HG03378 (cell line): ENCODE measurements around the gene KRT35.

Experiments used
- ATAC-seq: cut with Tn5 transposase; IDR thresholded peaks from one replicate; pipeline ENCODE4 v1.9.1; 2021; ENCODE audit warnings: mild to moderate bottlenecking, moderate library complexity; ENCODE audit not compliant: unreplicated experiment

KRT35 gene

DNA sequence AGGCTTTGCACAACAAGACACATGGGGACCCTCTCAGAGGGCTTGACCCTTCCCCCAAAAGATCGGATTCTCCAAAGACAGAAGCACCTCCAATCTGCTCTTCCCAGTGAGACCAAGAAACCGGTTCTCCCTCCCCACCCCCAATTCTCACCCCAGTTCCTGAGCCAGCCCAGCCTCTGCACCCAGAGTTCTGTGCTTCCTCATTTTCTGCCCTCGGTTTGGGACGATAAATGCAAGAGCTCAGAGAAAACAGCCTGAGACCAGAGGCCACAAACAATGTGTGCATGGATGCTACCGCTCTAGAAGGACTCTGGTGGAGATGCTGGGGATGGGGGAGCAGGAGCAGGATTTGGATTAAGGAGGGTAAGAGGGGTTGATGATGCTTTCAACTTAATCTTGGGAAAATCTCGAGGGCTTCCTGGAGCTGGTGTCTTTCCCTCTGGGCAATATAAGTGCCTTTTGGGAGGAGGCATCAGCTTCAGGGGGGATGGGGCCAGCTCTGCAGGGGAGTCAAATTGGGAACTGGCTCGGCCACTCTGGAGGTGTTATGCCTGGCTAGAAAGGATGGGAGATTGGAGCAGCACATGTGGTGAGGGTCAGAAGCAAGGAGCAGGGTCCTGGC lies 31.7 kb upstream of the KRT35 start:
- ATAC-seq, result no peak

DNA sequence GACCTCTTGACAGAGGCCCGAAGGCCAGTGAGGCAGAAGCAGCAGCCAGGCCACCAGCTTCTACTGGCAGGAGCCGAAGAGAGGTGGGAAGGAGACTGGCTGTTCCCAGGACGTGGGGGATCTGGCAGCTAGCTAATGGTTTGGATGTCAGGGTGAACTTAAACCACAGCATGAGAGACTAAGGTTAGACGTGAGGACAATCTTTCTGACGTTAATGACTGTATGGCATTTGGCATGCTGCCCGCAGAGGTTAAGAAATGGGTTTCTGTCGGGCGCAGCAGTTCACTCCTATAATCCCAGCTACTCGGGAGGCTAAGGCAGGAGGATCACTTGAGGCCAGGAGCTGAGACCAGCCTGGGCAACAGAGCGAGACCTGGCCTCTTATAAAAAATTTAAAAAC lies 30.8 kb upstream of the KRT35 start:
- no peak for ATAC-seq

DNA sequence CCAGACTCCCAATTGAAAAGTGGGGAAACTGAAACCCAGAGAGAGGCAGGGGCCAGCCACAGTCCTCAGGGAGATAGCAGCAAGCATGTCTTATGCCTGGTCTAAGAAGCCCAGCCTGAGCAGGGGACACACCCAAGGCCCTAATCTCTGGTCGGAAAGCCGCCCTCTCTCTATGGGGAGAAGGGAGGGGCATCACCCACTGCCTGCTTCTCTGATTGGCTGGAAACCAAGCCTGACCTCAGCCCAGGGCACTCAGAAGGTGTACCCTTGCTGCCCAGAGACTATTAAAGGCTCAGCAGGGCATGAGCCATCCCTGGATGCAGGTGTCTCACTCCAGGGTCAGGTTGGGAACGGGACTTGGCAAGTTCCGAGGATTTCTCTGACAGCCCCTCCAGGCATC lies 30.2 kb upstream of the KRT35 start:
- no peak for ATAC-seq

DNA sequence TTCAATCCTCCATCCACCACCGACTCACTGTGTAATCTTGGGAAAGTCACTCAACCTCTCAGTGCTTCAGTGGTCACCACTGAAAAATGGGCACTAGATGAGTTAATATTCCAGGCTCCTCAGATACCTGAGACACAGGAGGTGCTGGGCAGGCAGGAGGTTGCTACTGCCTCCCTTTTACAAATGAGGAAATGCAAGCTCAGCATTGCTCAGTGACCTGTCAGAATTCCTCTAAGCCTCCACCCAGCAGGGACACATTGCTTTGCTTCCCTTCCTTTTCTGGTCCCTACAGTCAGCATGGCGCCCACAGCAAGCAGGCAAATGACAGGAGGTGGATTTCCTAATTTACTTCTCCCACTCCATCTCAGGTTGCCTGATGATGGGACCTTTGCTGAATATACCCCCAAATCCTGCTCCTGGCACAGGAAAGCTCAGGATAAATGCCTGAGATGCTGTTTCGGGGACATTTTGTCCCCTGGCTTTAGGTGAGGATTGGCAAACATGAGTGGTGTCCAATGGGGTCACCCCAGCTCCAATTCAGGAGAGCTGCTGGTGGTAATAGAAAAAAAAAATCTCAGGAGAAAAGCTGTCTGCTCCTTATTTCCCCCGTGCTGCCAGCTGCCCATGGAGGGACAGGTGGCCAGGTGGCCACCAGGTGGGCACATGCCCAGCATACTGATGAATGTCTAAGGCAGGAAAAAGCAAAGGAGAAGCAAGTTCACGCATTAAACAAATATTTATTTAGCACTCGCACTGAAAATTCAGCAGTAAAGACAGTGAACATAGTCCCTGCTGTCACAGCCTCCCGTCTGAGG lies 29.5 kb upstream of the KRT35 start:
- no peak for ATAC-seq

DNA sequence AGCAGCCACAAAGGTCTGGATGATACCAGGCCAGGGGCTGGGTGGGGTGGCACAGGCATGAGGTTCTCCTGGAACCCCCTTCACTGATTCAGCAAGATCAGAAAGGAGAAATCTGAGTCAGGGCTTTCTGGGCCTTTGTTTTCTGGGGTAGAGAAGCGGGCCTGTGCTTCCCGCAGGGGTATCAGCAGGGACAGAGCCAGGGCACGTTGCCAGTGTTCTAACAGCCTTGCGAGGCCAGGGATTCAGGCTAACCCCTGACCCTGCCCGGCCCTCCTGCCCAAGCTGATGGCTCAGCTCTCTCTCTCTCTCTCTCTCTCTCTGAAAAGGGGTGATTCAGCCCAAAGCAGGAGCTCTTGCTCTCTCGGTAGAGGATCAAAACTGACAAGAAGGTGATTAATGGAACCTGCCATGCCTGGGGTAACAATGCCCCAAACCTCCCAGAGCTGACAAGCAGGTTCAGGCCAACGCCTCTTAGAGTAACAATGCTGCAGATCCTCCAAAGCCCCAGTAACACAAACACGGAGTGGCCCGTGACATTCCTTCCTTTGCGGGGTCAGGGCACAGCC lies 26.4 kb upstream of the KRT35 start:
- ATAC-seq, result no peak

DNA sequence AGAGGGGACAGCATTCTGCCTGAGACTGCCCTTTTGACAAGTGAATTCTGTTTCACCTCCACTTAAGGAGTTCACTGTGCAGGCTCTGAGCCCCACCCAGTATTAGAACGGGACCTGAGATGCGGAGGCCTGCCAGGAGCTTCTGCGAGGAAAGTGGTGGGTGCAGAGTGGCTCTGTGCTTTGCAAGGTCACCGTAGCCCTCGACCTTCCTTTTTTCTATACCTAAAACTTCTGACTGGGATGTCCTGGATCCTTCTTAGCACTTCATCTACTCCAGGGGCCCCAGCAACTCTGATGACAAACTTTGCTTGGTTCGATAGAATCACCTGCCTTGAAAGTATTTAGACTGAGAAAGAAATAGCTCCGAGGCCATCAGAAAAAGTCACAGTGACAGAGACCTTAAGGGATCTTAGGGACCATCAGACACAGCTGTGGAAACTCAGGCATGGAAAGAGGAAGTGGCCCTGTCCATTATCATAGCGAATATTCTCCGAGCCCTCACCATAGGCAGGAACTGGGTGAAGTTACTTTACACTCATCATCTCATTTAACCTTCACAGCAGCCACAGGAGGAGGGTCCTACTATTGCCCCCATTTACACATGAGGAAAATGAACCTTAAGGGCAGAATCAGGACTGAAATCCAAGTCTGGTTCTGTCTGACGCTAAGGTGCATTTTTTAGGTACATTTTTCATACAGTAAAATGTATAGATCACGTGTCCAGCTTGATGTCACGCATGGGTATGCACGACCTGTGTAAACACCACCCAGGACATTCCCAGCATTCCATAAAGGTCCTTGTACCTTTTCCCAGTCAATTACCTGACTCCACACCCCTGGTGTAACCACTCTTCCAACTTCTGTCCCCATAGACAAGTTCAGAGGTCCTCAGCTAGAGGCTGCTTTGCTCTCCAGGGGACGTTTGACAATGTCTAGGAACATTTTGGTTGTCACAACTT lies 25.1 kb upstream of the KRT35 start:
- no peak for ATAC-seq

DNA sequence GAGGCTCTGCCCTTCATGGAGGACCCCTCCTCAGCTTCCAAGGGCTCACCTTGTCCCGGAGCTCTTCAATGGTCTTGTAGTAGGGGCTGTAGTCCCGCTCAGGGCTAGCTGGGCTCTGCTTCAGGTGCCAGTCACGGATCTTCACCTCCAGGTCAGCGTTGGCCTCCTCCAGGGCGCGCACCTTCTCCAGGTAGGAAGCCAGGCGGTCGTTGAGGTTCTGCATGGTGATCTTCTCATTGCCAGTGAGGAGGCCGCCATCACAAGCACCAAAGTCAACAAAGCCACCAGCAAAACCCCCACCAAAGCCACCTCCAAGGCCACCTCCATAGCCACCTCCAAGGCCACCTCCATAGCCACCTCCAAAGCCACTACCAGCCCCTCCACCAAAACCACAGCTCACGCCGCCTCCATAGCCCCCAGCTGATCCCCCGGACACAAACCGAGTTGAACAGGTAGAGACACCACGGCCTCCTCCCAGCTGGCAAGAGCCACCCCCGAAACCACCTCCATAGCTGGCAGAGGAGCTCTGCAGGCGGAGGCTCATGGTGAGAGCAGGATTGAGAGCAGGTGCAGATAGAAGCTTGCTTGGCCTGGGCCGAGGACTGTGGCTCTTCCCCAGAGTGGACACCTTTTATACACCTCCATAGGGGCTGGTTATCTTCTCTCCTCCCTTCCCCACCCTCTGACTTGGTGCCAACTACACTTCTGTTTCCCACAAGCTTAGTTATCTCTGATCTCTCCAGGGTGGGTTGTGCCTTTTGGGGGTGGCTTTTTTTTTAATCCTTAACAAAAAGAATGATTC lies 24.3 kb upstream of the KRT35 start, which contains the start of gene KRT13:
Gene KRT13 (minus strand): TSS at position 606 of the 802 bp plus-strand sequence. CDS start 62 bp downstream, at position 544.
- no peak for ATAC-seq

DNA sequence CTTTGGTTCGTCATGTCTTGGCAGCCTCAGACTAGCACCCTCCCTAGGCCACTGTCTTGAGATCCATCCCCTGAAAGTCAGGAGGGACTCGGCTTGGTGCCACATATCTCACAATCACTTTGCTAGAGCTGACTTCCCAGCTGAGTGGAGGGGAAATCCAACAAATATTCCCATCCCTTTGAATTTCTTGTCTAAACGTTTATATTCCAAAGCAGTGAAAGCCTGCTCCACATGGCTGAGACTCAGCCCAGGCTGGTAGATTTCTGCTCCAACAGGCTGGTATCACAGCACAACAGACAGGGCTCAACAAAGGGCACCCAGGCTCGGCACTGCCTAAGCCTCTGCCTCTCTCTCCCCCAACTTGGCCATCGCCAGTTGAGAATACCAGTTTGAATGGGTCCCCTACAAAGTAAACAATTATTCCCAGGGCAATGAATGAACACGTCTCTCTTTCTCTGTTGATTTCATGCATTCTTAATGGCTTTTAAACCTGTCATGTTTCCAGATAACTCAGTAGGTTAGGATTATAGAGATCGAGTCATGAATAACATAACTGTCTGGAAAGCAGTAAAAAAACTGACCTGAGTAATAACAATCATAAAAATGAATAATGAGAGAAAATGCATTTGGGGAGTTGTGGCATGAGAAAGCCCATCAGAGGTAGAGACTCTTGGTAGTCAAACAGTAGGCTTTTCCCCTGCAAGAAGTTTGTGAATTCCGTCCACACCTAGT lies 23.5 kb upstream of the KRT35 start:
- ATAC-seq, result no peak

DNA sequence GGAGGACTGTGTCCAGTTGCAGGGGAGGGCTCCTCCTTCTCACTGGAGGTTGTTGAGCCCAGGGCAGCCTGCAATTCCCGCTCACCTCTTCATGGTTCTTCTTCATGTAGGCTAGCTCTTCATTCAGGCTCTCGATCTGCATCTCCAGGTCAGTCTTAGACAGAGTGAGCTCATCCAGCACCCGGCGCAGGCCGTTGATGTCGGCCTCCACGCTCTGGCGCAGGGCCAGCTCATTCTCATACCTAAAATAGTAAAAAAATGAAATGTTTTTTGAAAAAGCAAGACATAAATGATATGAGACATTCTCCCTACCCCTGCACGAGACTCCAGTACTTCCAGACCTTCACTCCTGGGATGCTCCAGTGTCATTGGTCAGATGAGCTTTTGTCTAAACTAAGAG lies 22.3 kb upstream of the KRT35 start:
- no peak for ATAC-seq

DNA sequence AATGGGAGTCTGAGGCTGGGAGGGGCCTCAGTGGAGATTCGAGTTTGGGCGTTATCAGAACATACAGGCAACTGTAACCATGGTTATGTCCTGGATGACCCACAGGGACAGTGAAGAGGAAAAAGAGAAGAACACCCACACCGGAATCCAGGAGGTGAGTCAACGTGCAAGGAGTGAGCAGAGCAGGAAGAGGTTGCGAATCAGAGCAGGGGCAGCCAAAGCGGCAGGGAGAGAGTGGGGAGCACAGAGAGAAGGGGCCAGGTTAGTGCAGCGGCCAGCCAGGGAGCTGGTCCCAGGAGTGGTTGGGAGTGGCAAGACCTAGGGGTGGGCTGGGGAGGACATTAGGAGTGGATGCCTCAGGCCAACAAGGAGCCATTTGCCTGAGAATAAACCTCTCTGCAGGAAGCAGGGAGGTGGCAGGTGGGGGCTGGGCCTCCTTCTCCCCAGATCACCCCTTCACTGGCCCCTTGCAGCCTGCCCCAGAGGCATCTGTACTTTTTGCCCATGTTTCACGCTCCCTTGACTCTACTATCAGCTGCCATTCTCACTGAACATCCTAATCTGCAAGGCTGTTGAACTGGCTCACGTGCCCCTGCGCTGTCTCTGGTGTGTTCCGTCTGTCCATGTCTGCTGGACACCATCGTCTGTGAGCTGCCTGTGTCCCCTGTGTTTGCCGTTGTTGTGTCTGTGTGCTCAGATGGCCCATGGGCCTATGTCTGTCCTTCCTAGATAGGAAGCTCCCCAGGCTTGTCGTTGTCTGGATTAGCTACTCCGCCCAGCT lies 19.4 kb upstream of the KRT35 start:
- ATAC-seq, result no peak

DNA sequence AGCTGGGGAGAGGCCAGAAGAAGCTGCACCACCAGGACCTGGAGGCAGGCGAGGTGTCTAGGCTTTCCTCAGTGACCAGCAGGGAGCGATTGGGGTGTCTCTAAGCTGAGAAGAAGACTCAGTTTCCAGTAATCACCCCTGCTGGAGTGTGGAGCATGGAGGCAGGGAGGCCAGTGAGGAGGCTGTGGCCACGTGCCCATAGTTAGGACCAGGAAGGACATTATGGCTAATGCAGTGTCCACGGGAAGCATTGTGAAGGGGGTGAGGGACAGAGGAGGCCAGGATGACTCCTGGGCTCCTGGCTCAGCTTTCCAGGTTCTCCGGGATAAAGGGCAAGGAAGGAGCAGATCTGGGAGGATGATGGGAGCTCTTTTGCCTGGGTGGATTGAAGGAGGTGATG lies 18.8 kb upstream of the KRT35 start:
- ATAC-seq, result no peak

DNA sequence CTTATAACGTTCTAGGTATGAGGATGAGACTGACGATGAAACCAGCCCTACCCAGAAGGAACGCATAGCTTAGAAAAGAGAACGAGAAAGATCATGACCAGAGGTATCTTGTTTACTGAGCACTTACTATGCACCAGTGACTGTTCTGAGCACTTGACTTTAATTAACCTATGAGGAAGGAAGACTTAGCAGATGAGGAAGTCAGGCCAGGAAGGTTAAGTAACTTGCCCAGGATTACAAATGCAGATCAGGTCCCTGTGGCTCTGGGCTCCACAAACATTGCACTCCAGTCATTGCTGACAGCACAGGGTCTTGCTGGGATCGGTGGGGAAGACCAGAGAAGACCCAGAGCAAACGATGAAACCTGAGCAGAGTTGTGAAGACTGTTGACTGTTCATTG lies 17.3 kb upstream of the KRT35 start:
- no peak for ATAC-seq

DNA sequence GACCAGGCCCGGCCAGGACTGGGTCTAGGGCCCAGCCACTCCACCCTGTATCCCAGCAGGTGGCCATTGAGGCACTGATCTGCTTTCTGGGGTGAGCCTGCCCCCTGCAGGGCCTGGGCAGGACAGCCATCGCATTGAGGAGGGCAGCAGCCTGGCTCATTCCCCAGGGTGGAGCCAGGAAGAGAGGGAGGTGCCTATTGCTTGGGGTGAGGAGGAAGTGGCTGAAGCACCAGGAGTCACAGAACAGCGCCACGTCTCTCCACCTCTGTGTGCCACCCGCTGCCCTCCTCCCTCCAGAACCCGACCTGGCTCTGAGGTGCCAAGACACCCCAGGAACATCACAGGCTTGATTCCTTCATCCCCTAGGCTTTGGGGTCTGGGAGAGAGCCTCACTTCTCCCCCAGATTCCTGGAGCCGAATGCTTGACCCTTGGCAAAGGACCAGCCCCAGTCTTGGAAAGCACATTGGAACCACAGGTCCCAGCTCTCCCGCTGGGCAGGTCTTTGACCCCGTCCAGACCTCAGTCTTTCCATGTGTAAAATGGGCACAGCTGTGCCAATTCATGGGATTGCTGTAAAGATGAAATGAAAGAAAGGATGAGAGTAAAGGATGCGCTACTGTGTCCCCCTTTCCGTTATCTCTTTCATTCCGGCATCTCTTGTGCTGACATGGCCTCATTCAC lies 16.0 kb upstream of the KRT35 start:
- no peak for ATAC-seq

DNA sequence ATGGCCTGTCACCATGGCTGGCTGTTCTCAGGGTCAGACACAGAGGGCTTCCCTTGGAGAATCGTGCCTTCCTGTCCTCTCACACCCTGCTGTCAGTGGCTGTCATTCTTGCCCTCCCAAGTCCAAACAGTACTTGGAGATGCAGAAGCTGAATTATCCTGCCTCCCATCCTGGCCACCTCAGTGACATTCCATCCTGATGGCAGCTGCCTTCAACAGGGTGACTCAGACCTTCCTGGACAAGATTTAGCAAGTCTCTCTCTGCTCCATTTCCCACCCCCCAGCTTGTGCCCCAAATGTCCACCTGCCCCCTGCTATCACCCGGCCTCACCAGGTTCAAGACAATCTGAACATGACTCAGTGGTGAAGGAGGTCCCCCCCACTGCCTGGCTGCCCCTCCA lies 13.6 kb upstream of the KRT35 start:
- ATAC-seq, result no peak

DNA sequence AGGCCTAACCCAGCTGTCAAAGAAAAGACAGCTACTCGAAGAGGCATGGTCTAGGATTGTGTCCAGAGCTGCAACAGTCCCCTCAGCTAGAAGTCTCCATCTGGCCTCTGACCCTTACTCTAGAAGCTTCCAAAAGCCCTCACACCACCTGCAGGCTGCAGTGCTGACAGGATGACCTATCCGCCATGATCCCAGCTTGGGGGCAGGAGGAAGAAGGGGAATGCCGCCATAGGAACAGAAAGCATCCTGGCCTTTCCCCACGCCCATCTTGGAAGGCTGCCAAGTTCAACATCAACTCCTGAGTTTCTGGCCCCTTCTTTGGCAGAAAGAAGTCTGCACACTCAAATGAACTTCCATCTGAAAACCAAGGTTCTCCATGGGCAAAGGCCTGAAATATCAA lies 11.8 kb upstream of the KRT35 start:
- no peak for ATAC-seq

DNA sequence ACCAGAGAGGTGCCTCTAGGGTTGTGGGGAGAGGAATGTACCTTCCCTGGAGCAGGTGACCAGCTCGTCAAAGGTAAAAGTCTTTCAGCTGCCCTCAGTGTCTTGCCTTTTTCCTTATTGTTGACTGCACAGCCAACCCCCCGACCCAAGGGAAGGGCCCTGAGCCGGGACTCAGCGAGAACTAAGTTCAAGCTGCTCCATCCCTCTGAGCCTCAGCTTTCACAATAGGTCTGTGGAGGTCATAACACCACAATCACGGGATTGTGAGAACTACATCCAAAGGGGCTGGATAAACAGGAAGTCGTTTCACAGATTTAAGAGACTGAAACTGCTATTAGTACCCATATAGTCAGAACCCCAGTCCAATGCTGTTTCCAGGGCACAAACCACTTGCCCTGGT lies 11.4 kb upstream of the KRT35 start:
- ATAC-seq, result no peak

DNA sequence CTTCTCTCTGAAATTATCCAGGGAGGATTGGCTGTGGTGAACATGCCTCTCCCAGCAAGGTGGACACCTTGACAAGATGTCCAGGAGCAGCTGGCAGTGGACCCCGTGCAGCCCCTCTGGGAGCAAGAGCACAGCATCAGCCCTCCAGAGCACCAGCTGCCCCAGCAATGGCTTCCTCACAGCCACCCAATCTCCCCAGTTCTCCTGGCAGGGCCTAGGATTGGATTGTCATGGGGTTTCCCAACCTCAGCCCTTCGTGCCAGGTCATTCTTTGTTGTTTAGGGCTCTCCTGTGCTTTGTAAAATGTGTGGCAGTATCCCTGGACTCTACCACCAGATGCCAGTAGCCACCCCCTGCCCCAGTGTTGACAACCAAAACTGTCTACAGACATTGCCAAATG lies 10.5 kb upstream of the KRT35 start:
- no peak for ATAC-seq
